Karpas-422 (cell line): ENCODE results near the gene HERC4. TPM values are rescaled to one million over a fixed set of nuclear protein-coding genes. Genes with fewer than 3 reads are reported as not detected.

Source experiments
- DNase-seq: peaks from one replicate; pipeline ENCODE4 v3.0.0-alpha.2; 2015
- H2AFZ ChIP-seq: fragments of 200-600 bp; sonication (generic); 2 replicates; pipeline ENCODE4 v1.6.1; 2014; ENCODE audit warnings: antibody characterized with exemption, low read length, mixed read lengths
- H3K27ac ChIP-seq: fragments of 200-600 bp; sonication (generic); 2 replicates; pipeline ENCODE4 v1.5.1; 2014; ENCODE audit warnings: mild to moderate bottlenecking, low read length, moderate library complexity
- H3K27me3 ChIP-seq: fragments of 200-600 bp; sonication (generic); 2 replicates; pipeline ENCODE4 v1.6.1; 2014; ENCODE audit warnings: low read length, mixed read lengths
- H3K36me3 ChIP-seq: fragments of 200-600 bp; sonication (generic); 2 replicates; pipeline ENCODE4 v1.6.1; 2014; ENCODE audit warnings: low read length, mixed read lengths; ENCODE audit not compliant: insufficient read depth
- H3K4me1 ChIP-seq: fragments of 200-600 bp; sonication (generic); 2 replicates; pipeline ENCODE4 v1.6.1; 2014; ENCODE audit warnings: mild to moderate bottlenecking, low read length, mixed read lengths
- H3K4me2 ChIP-seq: fragments of 200-600 bp; sonication (generic); 2 replicates; pipeline ENCODE4 v1.6.1; 2014; ENCODE audit warnings: low read length, low read depth, mild to moderate bottlenecking; ENCODE audit not compliant: poor library complexity, severe bottlenecking
- H3K4me3 ChIP-seq: fragments of 200-600 bp; sonication (generic); 2 replicates; pipeline ENCODE4 v1.5.1; 2014; ENCODE audit warnings: mild to moderate bottlenecking, antibody characterized with exemption, low read length, mixed read lengths
- H3K79me2 ChIP-seq: fragments of 200-600 bp; sonication (generic); 2 replicates; pipeline ENCODE4 v1.6.1; 2014; ENCODE audit warnings: mild to moderate bottlenecking, low read length, mixed read lengths
- H3K9ac ChIP-seq: fragments of 200-600 bp; sonication (generic); 2 replicates; pipeline ENCODE4 v1.6.0; 2014; ENCODE audit warnings: low read length
- H3K9me2 ChIP-seq: fragments of 200-600 bp; sonication (generic), shearing (Covaris generic); replicated peaks from 2 replicates; pipeline ENCODE4 v1.6.0; 2014; ENCODE audit warnings: mild to moderate bottlenecking, low read length, moderate library complexity; ENCODE audit not compliant: insufficient read depth
- H3K9me3 ChIP-seq: fragments of 300-700, 200-600 bp; sonication (generic); 2 replicates; pipeline ENCODE4 v1.6.1; 2014; ENCODE audit warnings: low read length, mixed read lengths
- H4K20me1 ChIP-seq: fragments of 200-600 bp; sonication (generic); 2 replicates; pipeline ENCODE4 v1.6.1; 2014; ENCODE audit warnings: mild to moderate bottlenecking, antibody characterized with exemption, low read length, low read depth; ENCODE audit not compliant: insufficient read depth
- total RNA-seq: library from RNA; depleted of rRNA; stranded (reverse); fragments of >200 nt; shearing (Covaris generic); gene quantifications from 2 replicates; pipeline ENCODE4 v1.2.3, GENCODE V29; 2014; ENCODE audit warnings: low replicate concordance

HERC4 gene
- total RNA-seq, 1 experiment from 2014 or later: 99.9 TPM

- Histone ChIP-seq H3K9me2 (no peaks in the 10 kb centered on the region), H3K4me3 (no peak overlapping the region), H3K4me2 (no peak overlapping the region), H3K4me1 (no peaks in the 10 kb centered on the region), H3K27me3 (no peaks in the 10 kb centered on the region), H2AFZ (no peak overlapping the region), H3K36me3 (no peaks in the 10 kb centered on the region), H3K9me3 (no peaks in the 10 kb centered on the region), H3K9ac (no peak overlapping the region), H3K79me2 (no peaks in the 10 kb centered on the region), H4K20me1 (no peaks in the 10 kb centered on the region), H3K27ac (no peak overlapping the region)
- no peak for DNase-seq
Observed at GRCh38 chr10:68103261-68103878, 28.3 kb upstream of the HERC4 start.

- no peaks in the 10 kb centered on the region for H3K79me2 ChIP-seq
- DNase-seq: no peak
- H3K36me3 ChIP-seq: no peaks in the 10 kb centered on the region
- no peak overlapping the region for H3K27ac ChIP-seq
- no peak overlapping the region for H3K4me3 ChIP-seq
- no peaks in the 10 kb centered on the region for H3K9me2 ChIP-seq
- no peak overlapping the region for H3K9ac ChIP-seq
- no peak overlapping the region for H2AFZ ChIP-seq
- H3K9me3 ChIP-seq: no peaks in the 10 kb centered on the region
- no peaks in the 10 kb centered on the region for H3K4me1 ChIP-seq
- H4K20me1 ChIP-seq: no peaks in the 10 kb centered on the region
- no peaks in the 10 kb centered on the region for H3K27me3 ChIP-seq
- H3K4me2 ChIP-seq: no peak overlapping the region
Observed at GRCh38 chr10:68101066-68101465, 26.0 kb upstream of the HERC4 start.

- H3K36me3 ChIP-seq: no peaks in the 10 kb centered on the region
- H3K4me3 ChIP-seq: no peak overlapping the region
- no peak overlapping the region for H3K9ac ChIP-seq
- H3K79me2 ChIP-seq: no peaks in the 10 kb centered on the region
- H3K4me2 ChIP-seq: no peak overlapping the region
- DNase-seq: no peak
- no peaks in the 10 kb centered on the region for H3K4me1 ChIP-seq
- no peaks in the 10 kb centered on the region for H4K20me1 ChIP-seq
- no peak overlapping the region for H3K27ac ChIP-seq
- H3K27me3 ChIP-seq: no peaks in the 10 kb centered on the region
- no peaks in the 10 kb centered on the region for H3K9me3 ChIP-seq
- H2AFZ ChIP-seq: no peak overlapping the region
- no peaks in the 10 kb centered on the region for H3K9me2 ChIP-seq
Observed at GRCh38 chr10:68099736-68100135, 24.7 kb upstream of the HERC4 start.

- H3K9ac ChIP-seq: no peak overlapping the region
- no peak overlapping the region for H3K4me3 ChIP-seq
- no peaks in the 10 kb centered on the region for H3K9me3 ChIP-seq
- H2AFZ ChIP-seq: no peak overlapping the region
- no peaks in the 10 kb centered on the region for H3K27me3 ChIP-seq
- no peaks in the 10 kb centered on the region for H4K20me1 ChIP-seq
- no peak overlapping the region for H3K4me2 ChIP-seq
- H3K9me2 ChIP-seq: no peaks in the 10 kb centered on the region
- no peaks in the 10 kb centered on the region for H3K4me1 ChIP-seq
- no peaks in the 10 kb centered on the region for H3K79me2 ChIP-seq
- H3K36me3 ChIP-seq: no peaks in the 10 kb centered on the region
- H3K27ac ChIP-seq: no peak overlapping the region
- DNase-seq: no peak
Observed at GRCh38 chr10:68096913-68097516, 21.9 kb upstream of the HERC4 start.

- Histone ChIP-seq H3K79me2 (no peaks in the 10 kb centered on the region), H2AFZ (no peak overlapping the region), H3K9ac (no peak overlapping the region), H4K20me1 (no peaks in the 10 kb centered on the region), H3K4me3 (no peak overlapping the region), H3K9me3 (no peaks in the 10 kb centered on the region), H3K27ac (no peak overlapping the region), H3K9me2 (no peaks in the 10 kb centered on the region), H3K4me2 (no peak overlapping the region), H3K4me1 (no peaks in the 10 kb centered on the region), H3K36me3 (no peaks in the 10 kb centered on the region), H3K27me3 (no peaks in the 10 kb centered on the region)
- DNase-seq: no peak
Observed at GRCh38 chr10:68095153-68095552, 20.1 kb upstream of the HERC4 start.

- H3K4me1 ChIP-seq: no peaks in the 10 kb centered on the region
- H2AFZ ChIP-seq: no peak overlapping the region
- H4K20me1 ChIP-seq: no peaks in the 10 kb centered on the region
- no peak overlapping the region for H3K4me3 ChIP-seq
- no peaks in the 10 kb centered on the region for H3K9me3 ChIP-seq
- no peak overlapping the region for H3K4me2 ChIP-seq
- DNase-seq: no peak
- H3K9ac ChIP-seq: no peak overlapping the region
- H3K27ac ChIP-seq: no peak overlapping the region
- no peaks in the 10 kb centered on the region for H3K9me2 ChIP-seq
- H3K79me2 ChIP-seq: no peaks in the 10 kb centered on the region
- no peaks in the 10 kb centered on the region for H3K36me3 ChIP-seq
- no peaks in the 10 kb centered on the region for H3K27me3 ChIP-seq
Observed at GRCh38 chr10:68092512-68092911, 17.4 kb upstream of the HERC4 start.

GRCh38 chr10:68090586-68090985 lies 15.5 kb upstream of the HERC4 start:
- H3K4me3 ChIP-seq: no peak overlapping the region
- H3K36me3 ChIP-seq: no peaks in the 10 kb centered on the region
- no peaks in the 10 kb centered on the region for H3K9me2 ChIP-seq
- no peak overlapping the region for H2AFZ ChIP-seq
- H3K4me2 ChIP-seq: no peak overlapping the region
- no peaks in the 10 kb centered on the region for H3K9me3 ChIP-seq
- no peak for DNase-seq
- H3K79me2 ChIP-seq: no peaks in the 10 kb centered on the region
- H3K4me1 ChIP-seq: no peaks in the 10 kb centered on the region
- no peaks in the 10 kb centered on the region for H3K27me3 ChIP-seq
- H3K27ac ChIP-seq: no peak overlapping the region
- H4K20me1 ChIP-seq: no peaks in the 10 kb centered on the region
- no peak overlapping the region for H3K9ac ChIP-seq

GRCh38 chr10:68088740-68089139 lies 13.7 kb upstream of the HERC4 start:
- no peak for DNase-seq

More at GRCh38 chr10:68088740-68089139, 13.7 kb upstream of the HERC4 start:
- H3K4me2 ChIP-seq: no peak overlapping the region
- H3K79me2 ChIP-seq: no peaks in the 10 kb centered on the region
- H3K9me2 ChIP-seq: no peaks in the 10 kb centered on the region
- H2AFZ ChIP-seq: no peak overlapping the region
- H3K27me3 ChIP-seq: no peaks in the 10 kb centered on the region
- H3K27ac ChIP-seq: no peak overlapping the region
- no peak overlapping the region for H3K4me3 ChIP-seq
- no peaks in the 10 kb centered on the region for H3K36me3 ChIP-seq
- no peaks in the 10 kb centered on the region for H4K20me1 ChIP-seq
- H3K4me1 ChIP-seq: no peaks in the 10 kb centered on the region
- no peaks in the 10 kb centered on the region for H3K9me3 ChIP-seq
- no peak overlapping the region for H3K9ac ChIP-seq
